CD4-positive, alpha-beta T cell treated with Interleukin-17A for 4 hours (primary cell): Measurements from ENCODE around the gene OPCML.

Experiments used
- DNase-seq: peaks from one replicate; pipeline ENCODE4 v3.0.0-alpha.2; 2020; ENCODE audit warnings: mixed read lengths

OPCML gene

DNA sequence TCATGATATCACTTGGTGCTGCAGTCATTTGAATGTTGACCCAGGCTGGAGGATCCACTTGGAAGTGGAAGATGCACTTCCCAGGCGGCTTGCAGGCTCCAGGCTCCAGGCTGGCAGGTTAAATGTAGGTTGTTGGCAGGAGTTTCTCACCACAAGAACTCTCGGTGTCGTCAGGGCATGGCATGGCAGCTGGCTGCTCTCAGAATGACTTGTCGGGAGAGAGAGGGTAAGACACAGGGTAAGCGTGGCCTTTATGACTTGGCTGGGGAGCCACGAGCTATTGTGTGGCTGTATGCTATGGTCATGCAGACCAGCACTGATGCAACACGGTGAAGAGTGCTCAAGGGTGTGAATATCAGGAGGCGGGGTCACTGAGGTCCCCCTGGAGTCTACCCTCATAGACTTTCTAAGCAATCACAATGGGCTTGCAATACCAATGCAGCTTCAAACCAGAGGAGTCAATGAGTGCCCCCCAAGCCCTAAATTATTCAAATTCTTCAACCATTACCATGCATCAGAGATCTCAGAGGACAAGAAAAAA lies 1027.7 kb downstream of the OPCML start:
- DNase-seq = no peak

DNA sequence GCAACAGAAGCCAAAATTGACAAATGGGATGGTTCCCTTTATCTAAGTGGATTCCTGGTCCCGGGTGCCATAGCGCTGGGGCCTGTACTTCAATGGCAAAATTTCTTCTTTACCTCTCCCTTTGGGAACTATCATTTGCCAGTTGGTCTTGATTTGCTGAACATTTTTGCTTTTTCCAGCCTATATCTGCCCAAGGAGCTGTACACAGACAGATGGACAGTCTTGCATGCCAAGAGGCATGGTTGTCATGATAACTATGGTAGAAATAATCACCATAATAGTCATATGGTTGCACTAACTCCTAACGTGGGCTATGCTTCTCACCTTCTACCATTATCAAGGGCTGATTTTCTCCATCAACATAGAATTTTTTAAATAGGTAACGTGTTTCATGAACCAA lies 1030.9 kb downstream of the OPCML start:
- DNase-seq = no peak

DNA sequence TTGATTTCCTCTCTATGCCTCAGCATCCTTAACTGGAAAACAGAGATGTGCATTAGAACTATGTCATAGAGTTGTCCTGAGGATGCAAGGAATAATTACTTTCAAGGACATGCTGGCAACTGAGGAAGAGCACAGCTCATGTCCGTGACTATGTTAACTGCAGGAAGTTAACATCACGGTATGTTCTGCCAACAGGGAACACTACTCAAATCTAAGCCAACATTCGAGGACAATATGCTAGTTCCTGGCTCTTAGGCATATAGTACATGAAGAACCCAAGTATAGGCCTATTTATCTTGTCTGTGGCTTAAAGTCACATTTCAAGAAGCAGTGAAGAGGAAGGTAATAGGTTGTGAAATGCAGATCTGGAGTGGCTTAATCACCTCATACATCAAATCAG lies 1032.6 kb downstream of the OPCML start:
- no peak for DNase-seq

DNA sequence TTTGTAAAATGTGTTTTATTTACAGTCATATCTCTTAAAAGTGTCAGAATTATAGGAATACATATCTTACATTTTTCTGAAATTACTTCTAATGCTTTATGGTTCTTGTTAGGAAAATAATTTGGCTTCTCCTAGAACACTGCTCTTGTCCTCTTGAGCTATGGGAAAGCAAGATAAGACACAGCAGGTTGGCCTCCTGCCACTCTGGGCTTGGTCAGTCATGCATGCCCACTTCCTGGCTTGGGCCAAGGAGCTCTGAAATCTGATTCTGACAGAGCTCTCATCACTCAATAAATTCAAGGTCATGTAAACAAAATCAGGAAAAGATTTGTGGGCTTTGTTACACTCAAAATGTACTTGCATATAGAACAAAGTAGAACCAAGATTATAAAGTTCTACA lies 1036.0 kb downstream of the OPCML start:
- DNase-seq = no peak

DNA sequence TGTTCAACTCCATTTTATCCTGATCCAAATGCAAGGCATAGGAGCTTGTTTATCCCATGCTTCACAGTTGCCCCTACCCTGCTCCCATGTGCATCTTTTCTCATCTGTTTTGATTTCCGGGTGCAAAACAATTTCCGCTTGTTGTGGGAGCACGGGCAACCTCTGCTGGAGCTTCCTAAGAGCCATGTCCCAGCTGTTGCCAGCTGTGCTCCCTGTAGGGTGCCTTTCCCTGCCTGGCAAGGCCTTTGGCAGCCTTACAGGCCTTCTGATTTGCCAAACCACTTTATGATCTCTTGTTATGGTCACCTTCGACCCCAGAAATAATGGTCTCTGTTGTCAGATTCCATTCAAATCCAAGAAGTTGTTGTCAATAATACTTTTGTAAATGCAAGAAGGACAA lies 1038.5 kb downstream of the OPCML start:
- no peak for DNase-seq

DNA sequence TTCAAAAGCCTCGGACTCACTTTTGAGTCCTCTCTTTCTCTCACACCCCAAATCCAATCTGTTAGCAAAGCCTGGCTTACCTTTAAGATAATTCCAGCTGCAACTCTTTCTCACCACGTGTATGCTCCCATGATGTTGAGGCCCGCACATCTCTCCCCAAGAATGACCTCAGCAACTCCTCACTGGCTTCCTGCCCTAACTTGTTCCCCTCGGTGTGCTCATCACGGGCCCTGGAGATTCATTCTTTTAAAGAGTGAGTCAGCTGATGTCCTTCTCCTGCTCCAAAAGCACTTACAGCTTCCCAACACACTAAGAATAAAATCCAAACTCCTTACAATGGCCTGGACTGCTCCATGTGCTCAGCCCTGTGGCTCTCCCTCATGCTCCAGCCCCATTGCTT lies 1041.3 kb downstream of the OPCML start:
- no peak for DNase-seq

DNA sequence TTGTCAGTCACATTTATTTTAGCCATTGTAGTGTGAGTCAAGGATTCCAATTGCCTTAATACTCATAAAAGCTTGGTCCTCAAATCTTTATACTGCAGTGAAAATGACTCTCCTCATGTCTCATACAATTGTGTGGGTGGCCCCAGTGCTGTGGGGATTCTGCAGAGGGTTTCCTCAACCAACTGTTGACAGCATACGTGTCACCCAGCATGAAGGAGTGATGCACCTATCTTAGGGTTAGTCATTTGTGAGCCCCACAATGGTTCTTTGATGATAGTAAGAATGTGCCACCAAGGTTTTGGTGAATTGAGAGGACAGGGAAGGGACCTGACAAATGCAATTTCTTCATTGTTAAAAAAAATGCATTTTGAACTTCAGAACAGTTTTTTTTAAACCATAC lies 1046.2 kb downstream of the OPCML start:
- DNase-seq = no peak

DNA sequence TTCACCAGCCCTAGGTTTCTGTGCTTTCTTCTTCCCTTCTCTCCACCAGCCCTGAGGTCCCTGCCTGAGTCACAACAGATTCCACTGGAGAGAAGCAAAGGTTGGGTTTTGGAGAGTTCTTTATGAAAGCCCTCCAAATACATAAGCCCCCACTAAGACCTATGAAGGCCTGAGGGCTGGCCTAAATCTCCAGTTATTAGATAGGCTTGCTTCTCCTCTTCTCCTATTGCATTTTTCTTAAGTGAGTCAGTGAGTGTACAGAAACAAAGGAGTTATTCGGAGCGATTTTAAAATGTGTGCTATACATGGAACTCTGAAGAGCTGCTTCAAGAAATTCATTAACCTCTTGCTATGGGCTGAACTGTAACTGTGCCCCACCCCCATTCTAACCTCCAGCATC lies 1057.3 kb downstream of the OPCML start:
- DNase-seq = no peak

DNA sequence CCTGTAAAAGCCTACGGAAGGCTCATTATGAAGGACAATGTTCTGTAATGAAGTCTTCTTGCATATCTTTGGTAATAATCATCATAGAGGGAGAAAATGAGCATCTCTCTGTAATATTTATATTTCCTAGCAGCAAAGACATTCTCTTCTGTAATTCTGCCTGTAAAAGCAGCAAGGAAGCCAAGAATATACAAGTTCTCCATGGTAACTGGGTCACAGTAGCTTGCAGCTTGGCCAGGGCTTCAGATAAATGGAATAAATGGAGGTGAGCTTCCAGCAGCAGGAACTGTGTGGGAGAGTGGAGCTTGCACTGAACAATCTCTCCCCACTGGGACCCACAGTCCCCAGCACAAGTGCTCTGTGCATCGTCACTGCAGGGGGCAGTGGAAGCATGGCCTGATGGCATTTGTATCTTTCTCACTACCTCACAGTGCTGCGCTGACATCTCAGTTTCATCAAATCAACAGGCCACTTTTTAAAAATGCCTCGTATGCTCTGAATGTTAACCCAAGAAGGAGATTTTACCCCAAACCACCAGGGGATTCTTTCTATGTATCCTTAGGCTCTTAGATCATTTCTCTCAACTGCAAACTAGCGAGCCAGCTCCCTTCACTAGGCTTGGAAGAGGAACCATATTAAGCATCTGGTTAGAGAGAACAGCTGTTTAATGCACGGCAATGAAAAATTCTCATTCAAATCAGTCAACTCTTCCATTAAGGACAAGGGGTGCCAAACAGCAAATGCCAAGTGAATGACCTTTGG lies 1059.7 kb downstream of the OPCML start:
- no peak for DNase-seq

DNA sequence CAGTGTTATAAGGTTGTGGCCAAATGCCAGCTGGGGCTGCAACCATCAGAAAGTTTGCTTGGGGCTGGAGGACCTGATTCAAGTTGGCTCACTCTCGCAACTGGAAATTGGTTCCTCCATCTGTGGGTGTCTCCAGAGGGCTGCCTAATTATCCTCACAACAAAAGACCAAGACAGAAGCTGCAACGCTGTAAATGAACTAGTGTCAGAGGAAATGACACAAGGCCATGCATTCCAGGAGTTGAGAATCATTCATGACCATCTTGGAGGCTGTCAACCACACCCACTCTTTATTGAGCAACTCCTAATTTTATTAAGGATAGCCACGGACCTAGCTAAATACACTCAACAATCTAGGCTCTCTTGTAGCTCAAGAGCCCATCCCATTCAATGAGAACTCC lies 1060.8 kb downstream of the OPCML start:
- DNase-seq = no peak

DNA sequence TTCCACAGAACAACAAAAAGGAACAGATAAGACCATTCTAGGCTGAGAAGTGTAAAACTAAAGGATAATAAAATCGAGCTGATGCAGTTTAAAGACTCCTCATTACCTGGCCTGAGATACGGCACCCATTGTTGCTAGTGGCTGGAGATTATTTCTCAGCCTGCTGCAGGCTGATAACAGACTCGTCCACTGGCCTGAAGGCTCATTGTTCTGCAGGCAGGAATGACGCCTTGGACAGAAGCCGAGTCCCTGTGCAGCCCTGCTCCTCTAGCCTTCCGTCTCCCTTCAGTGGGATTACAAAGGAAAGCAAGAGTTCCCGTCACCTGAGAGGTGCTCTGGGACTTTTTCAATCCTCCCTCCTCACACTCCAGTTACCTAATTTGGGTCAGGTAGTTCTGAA lies 1065.3 kb downstream of the OPCML start:
- DNase-seq = no peak

DNA sequence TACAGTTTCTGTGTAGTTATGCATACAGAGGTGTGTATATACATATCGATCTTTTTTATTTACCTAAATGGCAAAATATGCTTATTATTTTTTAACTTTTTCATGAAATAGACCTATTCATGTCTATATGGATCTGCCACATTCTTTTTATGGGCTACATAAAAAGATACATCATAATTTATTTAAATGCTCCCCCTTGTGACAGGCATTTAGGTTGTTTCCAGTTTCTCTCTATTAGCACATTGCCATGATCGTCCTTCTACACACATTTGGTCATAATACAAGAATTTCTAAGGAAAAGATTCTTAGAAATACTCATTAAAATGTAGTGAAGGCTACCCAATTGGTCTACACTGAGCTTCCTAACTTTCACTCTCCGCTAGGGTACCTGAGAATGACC lies 1067.4 kb downstream of the OPCML start:
- no peak for DNase-seq

DNA sequence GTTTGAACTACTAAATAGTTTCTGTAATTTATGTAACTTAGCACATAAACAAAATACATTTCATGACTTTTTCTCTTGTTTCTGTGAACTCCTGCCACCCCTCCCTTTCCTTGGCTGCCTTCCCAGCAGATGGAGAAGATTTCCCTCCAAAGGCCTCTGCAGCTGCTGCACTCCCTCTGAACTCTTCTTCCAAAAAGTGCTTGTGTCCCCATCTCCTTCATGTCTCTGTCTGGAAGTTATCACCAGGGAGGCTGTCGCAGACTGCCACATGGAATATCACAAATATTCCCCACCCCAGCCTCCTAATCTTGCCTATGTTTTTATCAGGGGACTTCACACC lies 1068.3 kb downstream of the OPCML start:
- DNase-seq = no peak

DNA sequence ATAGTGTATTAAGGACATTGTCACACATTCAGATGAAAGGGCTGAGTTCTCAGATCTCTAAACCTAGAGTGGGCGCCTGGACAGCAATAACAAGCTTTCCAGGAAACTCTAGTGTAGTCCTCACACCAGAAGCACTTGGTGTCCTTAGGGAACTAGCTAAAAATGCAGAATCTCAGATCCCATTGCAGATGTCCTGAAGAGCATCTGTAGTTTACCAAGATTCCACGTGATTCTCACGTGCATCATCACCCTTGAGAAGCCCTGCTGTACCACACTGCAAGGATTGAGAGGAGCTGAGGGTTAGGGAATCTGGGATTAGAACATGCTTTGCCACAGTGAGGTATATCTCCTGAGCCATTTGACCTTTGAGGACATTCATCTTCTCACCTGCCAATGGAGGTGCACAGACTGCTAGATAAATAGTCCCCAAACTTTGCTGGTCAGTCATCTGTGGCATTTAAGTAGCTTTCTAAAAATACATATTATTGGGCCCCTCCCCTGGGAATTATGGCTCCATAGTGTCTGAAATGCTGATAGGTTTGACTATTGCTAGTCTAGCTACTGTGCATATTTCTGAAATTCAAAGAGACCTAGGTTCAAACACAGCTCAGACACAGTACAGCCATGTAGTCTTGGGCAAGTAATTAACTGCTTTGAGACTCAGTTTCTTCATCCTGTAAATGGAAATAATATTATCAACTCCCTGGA lies 1068.9 kb downstream of the OPCML start:
- DNase-seq = no peak

DNA sequence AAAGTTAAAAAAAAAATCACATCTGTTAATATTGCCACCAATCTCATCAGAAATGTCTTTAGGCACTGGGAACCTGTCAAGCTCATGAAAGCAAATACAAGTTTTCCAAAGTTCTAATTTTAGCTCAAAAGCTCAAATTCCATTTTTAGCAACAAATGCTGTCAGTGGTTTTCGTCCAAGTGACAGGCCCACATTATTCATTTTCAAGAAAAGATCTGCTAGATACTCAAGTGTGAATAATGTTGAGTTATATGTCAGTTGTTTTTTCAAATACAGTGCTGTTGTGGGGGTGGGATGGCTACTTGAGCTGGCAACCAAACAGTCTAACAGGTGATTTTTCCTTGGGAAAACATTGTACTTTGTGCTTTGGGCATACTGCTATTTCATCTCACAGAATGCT lies 1072.6 kb downstream of the OPCML start:
- no peak for DNase-seq

DNA sequence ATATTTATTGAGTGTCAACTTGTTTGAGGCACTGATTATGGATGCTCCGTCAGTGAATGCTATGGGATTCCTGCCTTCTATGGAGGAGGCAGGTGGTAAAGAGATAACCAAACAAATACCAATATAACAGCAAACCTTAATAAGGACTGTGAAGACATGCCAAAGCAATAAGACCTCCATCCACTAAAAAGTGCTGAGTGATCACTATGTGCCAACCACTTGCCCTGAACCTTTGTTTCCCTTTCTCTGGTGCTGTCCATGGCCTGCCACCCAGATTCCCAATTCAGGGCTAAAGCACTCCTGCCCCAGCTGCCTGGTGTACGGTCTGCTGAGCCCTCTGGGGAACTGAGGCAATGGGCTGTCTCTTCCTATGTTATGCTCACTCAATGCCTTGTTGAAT lies 1074.9 kb downstream of the OPCML start:
- DNase-seq = no peak

DNA sequence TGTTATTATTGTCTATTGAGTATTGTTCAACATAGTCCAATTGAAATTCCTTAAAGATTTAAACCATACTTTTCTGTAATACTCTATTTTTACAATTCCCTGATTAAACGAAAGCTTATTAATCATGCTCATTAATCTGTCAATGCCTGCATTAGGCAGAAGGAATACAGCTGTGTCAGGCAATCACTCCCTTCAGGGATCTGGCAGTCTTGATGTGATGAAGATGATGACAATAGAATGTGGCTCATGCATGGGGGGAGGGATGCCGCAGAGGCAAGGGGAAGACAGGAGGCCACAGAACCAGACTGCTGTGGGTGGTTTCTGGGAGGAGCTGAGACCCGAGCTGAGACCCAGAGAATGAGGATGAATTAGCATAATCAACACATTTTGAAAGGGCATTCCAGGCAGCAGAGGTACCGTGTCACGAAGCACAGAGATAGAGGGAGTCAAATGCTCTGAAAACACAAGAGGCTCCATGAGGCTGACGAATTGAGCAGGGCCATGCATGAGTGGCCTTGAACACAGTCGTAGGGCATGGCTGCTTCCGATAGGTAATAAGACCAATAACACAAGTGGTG lies 1075.5 kb downstream of the OPCML start:
- DNase-seq = no peak

DNA sequence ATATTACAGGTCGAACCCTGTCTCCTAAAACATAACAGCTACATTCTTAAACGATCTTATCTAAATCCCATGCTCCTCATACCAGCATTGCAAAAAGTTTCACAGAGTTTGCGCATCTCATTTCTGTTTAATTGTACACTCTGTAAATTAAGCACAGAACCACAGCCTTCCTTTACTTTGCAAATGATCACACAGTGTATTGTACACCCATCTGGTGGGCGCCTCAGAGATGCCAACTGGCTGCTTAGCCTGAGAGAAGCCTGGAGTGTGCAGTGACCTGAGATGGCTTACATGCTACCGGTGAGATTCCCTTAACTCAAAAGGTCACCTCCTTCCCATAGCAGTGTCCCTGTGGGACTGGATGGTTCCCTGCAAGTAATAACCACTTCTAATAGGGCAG lies 1077.3 kb downstream of the OPCML start:
- DNase-seq = no peak

DNA sequence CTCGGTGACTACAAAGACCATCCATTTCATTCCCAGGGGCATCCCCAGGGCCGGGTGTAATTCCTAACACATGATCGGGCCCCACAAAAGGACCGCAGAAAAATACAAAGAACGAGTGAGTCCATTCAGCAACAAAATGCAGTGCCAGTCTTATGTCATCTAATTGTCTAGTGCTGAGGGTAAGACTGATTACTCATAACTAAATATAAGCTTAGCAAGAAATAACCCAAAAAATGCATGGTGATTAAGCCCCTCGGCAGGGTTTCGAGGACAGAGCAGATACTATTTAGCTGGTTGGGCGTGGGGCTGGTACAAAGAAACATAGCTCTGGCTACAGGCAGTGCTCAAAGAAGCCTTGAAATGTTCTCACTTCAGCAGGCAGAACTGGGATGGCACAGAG lies 1078.9 kb downstream of the OPCML start:
- no peak for DNase-seq

DNA sequence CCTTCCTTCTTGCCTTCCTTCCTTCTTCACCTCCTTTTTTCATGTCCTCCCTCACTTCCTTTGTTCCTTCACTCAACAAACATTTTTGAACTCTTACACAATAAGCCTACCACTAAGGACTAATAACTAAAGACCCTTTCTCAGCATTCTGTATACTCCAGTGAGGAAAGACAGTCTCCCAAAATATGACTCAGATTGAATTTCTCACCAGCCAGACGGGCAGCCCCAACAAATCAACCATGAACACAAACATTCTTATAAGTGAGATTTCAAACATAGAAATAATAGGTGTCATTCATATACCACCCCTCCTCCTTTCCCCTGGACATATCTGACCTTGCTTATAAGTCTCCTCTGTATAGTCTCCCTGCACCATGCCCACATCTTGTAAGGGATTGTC lies 1079.7 kb downstream of the OPCML start:
- no peak for DNase-seq

DNA sequence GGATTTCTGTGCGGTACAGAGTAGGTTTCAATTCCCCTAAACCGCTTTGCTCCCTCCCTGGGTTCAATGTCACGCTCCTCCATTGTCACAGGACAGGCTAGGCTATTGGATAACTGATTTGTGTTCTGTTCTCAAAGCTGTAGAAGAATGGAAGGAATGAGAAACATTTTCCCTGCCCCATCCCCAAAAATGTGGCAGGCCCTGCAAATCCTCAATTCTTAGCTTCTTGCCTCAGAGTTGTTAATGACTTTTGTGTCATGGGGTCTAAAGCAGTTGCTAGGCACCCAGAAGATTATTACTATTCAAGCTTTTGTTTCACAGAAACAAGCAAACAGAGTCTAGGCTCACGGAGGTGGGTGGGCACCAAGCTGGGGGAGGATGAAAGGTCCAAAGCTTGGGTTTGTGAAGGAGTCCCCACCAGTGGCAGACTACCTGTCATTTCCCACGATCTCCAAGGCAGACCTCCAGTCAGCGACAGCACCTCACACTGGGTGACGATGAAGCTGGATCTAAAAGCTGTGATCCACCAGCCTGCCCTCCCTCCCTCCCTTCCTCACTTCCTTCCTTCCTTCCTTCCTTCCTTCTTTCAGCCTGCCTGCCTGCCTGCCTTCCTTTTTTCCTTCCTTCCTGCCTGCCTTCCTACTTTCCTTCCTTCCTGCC lies 1080.2 kb downstream of the OPCML start:
- no peak for DNase-seq

DNA sequence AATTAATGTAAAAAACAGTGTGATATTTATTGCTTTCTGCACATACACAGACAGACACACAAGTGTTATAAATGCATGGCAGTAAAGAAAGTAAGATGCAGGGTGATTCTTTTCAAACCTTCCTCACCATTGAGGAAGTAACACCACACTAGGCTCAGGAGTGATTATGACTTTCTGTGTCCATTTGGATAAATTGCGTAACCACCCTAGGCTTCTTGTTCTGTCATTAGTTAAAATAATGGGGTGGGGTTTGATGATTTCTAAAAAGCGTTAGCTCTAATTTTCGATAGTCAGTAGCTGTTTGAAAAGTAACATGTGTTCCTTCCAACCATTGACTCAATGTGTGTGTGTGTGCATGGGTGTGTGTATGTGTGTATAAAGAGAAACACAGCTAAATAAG lies 1081.7 kb downstream of the OPCML start:
- DNase-seq = no peak

DNA sequence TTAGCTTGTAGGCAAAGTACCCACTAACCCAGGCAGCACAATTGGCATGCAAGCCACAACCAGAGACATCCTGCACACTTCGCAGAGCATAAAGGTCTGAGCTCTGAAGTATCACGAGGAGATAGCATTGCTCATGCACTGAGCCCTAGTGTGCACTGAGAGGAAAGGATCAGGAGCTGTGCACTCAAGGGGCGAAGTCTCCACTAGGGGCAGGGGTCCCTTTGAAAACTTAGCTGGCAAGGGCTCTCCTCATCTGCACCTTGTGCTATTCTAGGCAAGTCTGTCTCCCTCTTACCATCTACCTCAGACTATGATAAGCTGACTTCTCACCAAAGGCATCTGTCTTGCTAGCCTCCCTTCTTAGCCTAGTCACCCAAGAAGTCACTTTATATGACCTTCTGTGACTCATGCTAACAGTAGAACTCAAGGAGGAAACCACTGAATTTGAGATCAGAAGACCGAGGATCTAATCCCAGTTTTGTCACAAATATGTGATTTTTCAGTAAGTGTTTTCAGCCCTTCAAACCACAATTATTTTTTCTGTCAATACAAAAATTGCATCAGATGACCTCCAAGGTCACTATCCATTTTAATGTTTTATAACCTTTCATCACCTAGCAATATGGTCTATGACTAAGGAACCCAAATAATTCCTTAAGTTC lies 1083.8 kb downstream of the OPCML start:
- no peak for DNase-seq
